Occipital lobe (tissue), 2 donors: Measurements from ENCODE around the gene SCG3. TPM values are rescaled to one million over a fixed set of nuclear protein-coding genes. Genes with fewer than 3 reads are reported as not detected.

ENCODE experiments used
- DNase-seq: peaks from one replicate; lab custom pipeline; 2025; lab: John Stamatoyannopoulos, UW
- total RNA-seq: library from RNA; depleted of rRNA; stranded (reverse); fragments of >200 nt; gene quantifications from one replicate; pipeline ENCODE4 v1.2.3, GENCODE V29; 2014

SCG3 gene
- total RNA-seq, 1 donor from 2014 or later = 30.6 TPM

- DNase-seq = no peak
These were observed 46.0 kb downstream of the SCG3 start for GRCh38 chr15:51727141-51727897.

DNA sequence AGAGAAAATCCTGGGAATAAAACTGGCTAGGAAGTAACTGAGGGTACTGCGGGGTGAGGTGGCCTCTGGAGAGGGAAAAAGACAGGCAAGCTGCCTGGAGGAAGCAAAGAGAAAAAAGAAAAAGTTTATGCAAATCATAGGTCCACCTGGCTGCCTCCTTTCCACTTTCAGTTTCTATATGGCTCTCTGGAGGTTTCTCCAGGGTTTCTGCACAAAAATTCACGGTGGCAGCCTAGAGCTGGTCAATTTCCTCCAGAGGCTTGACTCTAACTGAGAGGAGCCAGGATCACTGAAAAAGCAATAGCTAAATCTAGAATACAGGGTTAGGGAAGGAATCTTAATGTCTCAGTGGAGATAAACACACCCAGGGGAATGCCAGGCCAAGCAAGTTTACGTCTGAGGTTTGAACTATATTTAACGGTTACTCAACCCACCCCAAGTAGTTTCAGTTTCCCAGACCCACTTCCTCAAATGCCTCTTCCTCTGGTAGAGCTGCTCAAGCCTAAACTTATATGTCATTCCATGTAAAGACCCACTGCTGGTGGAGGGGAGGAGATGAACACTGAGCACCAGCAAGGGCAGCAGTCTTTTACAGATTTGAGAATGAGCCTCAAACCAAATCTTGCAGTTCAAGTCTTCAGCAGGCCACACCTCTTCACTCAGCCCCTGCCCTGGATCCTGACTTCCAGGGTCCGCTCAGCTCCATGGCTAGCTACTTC lies 50.4 kb downstream of the SCG3 start:
- no peak for DNase-seq

- no peak for DNase-seq
These were observed 51.3 kb downstream of the SCG3 start for GRCh38 chr15:51732646-51733045.

DNA sequence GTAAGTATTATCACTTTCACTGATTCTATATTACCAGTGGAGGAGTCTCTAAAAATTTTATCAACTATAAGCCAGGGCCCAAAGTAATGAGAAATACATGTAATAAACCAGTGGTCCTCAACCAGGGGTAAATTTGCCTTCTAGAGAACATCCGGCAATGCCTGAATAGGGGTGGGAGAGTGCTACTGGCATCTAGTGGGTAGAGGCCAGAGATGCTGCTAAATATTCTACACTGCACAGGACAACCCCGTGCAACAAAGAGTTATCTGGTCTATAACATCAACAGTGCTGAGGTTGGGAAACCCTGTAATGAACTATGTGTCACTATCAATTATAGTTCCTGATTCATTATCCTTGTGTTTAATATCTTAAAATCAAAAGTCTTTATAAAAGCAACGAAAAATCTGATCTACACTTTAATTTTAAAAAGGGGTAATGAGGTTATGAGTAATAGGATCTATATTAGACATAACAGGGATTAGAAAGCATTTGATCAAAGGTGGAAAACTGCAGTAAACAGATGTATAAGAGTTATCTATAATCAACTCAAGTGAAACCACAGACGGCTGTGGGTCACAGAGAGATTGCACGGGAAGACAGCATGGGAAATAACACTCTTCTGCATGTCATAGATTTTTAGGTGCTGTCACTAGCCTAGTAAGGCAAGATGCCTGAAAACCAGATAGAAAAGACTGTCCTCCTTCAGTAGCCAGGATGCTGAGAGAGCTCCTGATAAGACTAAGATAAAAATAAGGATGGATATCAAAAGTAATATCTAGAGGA lies 54.1 kb downstream of the SCG3 start:
- DNase-seq = no peak

- no peak for DNase-seq
These were observed 54.8 kb downstream of the SCG3 start for GRCh38 chr15:51736069-51736468.

DNA sequence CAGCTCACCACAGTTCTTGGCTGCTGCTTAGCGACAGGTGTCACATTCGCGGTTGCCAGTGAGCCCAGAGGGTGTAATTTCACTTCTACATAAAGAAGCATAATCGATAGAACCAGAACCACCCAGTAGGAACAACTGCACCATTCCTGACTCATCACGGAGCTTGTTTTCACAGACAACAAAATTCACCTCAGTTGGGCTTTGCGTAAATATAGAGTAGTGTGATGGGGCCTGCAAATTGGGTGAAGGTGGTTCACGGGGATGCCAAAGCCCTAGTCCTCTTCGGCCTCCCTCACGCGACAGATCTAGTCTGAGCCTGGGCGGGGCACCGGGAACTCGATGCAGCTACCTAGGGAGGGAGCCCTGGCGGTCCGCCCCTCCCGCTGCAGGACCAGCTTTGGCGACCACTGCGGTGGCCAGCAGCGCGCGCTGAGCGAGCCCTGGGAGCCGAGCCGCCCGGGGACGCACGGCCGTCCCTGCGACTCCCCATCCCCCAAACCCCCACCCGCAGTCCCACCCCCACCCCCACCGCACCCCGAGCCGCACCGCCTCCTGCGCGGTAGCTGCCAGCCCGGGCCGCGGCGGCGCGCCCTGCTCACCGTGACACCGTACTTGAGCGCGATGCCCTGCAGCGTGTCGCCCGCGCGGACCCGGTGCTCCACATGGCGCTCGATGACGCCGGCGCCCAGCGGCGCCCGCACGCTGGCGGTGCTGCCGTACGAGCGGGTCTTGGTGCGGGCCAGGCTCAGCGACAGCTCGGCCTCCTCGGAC lies 55.6 kb downstream of the SCG3 start:
- peak; percentile 63 for DNase-seq

- DNase-seq = peak; percentile 65
These were observed 56.4 kb downstream of the SCG3 start, which contains the start of gene LYSMD2 for GRCh38 chr15:51737522-51738305. TSS of gene LYSMD2 (minus strand) at chr15:51737655. CDS start at chr15:51737622, 33 bp downstream.

DNA sequence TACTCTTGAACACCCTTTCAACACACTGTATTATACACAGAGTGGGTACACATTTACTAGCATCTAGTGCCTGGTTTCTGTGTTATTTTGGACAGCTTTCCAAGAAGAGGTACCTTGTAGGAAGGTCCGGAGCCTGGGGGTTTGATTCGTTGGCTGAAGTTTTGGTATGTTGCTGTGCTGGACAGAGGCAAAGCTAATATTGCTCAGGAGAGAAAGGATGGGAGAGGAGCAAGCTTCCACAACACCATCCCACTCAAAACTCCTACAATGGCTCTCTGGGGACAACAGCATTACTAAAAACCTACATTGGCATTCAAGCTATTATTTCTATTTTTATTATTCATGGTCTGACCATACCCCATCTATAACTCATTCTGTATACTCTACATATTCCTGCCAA lies 57.2 kb downstream of the SCG3 start:
- DNase-seq = no peak

DNA sequence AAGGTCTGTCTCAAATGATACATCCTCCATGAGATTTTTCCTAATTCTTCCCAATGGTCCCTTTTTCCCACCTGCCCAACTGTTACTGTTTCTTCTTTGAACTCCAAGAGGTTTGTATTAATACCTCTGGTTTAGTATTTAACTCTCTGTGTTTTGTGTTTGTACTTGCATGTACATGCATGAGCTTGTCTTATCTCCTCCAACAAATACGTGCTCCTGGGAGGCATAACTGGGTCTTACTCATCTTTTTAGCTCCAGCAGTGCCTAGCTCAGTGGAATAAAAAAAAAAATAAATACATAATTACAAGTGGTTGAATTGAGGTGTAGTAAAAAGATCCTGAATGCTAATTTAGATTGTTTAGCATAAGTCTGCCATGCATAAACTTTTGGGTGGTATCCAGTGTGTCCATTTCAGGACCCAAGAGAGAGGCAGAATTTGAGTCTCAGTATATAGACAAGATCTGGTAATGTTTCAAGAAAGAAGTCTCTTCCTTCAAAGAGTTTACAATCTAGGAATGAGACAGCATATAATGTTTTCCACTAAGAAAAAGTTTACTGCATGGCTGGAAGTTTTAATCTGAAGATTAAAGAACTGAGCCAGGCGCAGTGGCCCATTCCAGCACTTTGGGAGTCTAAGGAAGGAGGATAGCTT lies 57.9 kb downstream of the SCG3 start:
- no peak for DNase-seq

DNA sequence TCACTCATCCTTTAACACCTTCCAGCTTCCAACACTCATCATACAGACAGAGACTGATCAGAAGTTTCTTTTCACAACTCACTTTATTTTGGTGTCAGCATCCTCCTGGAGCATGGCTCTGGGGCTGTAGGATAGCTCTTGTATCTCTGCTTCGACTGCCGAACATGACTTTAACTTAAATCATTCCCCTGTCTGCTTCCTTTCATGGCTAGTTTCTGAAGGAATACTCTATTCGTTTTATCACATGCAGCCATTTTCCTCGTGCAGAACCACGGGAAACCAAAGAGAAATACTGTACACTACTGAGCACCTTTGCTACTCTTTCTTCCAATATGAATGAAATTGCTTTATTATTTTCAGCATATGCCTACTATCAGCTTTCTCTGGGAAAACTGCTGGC lies 68.0 kb downstream of the SCG3 start:
- no peak for DNase-seq

DNA sequence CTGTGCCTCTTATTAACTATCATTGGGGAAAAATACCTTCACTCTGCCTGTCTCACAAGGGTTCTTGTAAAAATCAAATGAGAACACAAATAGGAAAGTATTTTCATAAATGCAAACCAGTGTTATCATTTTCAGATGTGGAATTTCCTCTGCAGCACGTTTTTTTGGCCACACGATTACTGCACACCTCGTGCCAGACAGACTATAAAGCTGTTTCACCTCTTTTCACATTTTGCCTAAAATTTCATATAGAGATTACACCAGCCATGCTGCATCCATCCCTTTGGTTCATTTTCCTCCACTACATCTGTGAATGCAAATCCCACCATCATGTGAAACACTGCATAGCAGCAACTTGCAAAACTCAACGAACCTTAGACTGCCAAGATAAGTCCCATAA lies 68.9 kb downstream of the SCG3 start:
- DNase-seq = no peak

GRCh38 chr15:51750792-51751696 lies 69.7 kb downstream of the SCG3 start, which contains the start of gene TMOD2:
TSS of gene TMOD2 (plus strand) at chr15:51751597. CDS start at chr15:51766442, 14,845 bp downstream.
- DNase-seq = peak; percentile 34

DNA sequence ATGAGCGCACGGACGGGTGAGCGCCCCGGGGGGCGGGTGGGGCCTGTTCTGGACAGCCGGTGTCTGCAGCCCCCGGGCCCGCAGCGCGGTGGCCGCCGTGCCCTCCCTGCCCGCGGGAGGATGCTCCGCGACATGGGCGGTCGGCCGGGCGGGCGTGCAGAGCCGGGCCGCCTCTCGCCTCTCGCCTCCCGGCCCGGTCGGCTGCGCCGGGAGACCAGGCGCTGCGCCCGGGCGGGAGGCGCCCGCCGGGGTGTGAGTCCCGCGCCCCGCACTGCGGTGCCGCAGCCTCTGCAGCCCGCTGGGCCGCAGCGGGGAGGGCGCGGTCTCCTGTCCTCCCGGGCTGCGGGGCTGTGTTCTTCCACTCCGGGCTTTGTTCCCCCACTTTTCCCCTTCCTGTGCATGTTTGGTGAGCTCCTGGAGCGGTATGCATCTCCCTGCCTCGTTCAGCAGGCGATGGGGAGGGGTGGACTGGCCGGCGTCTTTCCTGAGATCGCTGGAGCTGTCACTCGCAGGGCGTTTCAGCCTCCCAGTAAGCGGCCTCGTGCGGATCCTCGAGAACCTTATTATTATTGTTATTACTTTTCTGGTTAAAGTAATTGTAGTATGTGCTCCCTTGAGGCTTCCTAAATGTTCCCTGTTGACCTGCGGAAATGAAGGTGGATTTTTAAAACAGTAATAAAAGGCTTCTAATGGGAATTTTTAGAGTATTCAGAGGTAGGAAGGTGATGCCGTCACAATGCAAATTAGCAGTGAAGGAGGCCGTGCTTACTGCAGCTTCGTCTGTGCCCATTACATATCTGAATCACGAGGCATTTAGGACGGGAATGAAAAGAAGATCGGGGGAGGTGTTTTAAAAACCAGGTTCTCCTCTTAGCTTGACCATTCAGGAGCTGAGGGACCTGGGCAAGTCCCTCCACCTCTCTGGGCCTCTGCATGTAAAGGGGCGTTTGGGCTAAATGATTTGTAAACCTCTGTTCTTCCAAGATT lies 70.7 kb downstream of the SCG3 start:
- DNase-seq = peak; percentile 24

DNA sequence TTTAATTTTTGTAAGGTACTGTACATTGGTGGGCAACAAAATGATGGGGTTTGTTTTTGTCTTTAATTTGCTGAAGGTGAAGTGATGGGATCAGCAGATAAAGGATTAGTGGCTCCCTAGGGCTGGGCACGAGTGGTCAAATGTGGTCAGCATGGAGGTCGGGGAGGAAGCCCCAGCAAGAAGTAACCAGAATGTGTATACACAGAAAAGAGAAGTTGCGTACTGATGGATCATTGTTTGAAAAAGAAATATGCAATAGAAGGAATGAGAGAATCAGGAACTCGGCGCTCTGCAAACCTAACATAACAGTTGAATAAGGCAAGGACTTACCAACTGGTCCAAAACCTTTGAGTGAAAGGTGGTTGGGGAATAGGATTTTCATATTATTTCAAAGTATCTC lies 71.6 kb downstream of the SCG3 start:
- no peak for DNase-seq

GRCh38 chr15:51754267-51754666 lies 73.0 kb downstream of the SCG3 start:
- no peak for DNase-seq

DNA sequence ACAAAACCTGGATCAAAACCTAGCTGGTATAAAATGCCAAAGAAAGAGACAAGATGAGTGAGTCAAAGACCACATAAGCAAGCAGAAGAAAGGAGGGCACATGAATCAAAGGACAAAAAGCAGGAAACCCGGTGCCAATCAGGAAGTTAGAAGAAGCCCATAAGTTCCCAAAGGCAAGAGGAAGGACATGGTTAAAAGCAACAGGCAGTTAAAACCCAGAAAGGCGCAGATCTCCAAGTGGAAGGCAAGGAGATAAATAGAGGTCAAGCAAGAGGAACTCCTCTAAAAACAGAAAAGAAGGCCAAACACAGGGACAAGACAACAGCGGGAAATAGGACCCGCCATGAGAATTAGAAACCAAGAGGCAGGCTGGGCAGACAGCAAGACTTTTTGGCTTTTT lies 74.5 kb downstream of the SCG3 start:
- no peak for DNase-seq

DNA sequence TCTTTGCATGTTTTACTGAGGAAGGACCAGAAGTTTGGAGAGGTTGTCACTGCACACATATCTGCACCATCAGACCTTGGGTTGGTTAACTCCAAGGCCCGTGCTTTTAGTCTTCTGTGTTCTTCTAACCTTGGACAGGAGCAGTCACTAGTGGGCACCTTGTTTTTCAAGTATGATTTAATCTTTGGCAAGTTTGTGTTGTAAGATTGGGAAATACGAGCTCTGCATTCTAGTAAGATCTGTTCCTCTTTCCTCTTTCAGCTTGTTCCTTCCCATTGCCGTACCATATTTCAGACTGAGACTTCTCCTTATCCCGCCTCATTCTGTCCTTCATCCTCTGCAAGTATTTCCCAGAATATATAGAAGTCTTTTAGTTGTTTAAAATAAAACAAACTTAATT lies 75.2 kb downstream of the SCG3 start:
- no peak for DNase-seq

DNA sequence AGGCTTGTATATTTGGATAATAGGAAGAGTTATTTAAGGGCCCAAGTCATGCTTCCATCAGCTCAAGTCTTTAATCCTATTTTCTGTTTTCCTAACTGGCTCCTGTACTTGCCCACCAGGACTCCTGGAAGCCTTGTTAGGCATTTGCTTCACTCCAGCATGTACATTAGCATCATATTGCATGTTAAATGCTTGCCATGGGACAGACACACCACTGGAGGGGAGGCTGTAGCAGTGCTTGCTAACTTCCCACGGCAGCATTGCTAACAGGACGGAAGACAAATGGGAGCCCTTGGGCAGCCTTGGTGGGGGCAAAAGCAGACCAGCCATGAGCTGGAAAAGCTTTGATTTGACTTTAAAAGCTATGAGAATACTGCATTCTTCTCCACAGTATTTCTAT lies 76.1 kb downstream of the SCG3 start:
- no peak for DNase-seq
